SK-N-MC (cell line): ENCODE data around the gene CNTNAP4.

Experiments used
- EZH2 ChIP-seq: fragments of 200-600 bp; sonication (generic); IDR thresholded peaks from one replicate; pipeline ENCODE4 v1.6.1; 2017; ENCODE audit warnings: antibody characterized with exemption
- POLR2AphosphoS5 ChIP-seq: IDR thresholded peaks from 2 replicates; pipeline ENCODE4 v1.6.1; 2012; ENCODE audit warnings: mild to moderate bottlenecking, low read depth, low read length, borderline replicate concordance

DNA sequence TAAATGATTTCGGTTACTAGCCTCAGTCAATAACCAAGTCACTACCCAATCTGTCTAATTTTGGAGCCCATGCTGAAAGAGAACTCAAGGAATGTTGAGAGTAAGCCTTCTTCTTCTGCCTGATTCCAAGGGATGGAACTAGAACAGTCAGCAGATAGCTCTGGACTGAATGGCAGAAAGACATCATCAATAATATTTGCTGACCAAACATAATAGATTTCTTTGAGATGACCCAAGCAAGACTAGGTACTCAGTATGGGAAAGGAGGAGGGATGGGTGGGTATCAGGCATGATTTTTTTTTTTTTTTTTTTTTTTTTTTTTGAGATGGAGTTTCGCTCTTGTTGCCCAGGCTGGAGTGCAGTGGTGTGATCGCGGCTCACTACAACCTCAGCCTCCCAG, 330.1 kb downstream of the CNTNAP4 start:
- TF ChIP-seq EZH2: no peak
- no peak for TF ChIP-seq POLR2AphosphoS5
